HG03565 (cell line): ENCODE measurements around the gene ECEL1.

ENCODE experiments used
- ATAC-seq: cut with Tn5 transposase; IDR thresholded peaks from one replicate; pipeline ENCODE4 v1.9.1; 2021; ENCODE audit warnings: mild to moderate bottlenecking, moderate library complexity; ENCODE audit not compliant: unreplicated experiment

The ECEL1 gene

GRCh38 chr2:232522623-232523401 lies 35.2 kb upstream of the ECEL1 start:
- no peak for ATAC-seq

- no peak for ATAC-seq
These were observed 34.5 kb upstream of the ECEL1 start for GRCh38 chr2:232521959-232522622.

GRCh38 chr2:232521098-232521497 lies 33.5 kb upstream of the ECEL1 start:
- ATAC-seq: no peak

GRCh38 chr2:232520489-232520888 lies 32.9 kb upstream of the ECEL1 start:
- no peak for ATAC-seq

GRCh38 chr2:232519581-232520438 lies 32.2 kb upstream of the ECEL1 start, which contains the start of gene PRSS56:
PRSS56 (plus strand) TSS chr2:232520388; CDS start chr2:232520599, 211 bp downstream.
- no peak for ATAC-seq

- ATAC-seq: no peak
These were observed 31.2 kb upstream of the ECEL1 start for GRCh38 chr2:232518844-232519243.

GRCh38 chr2:232516551-232516950 lies 28.9 kb upstream of the ECEL1 start:
- ATAC-seq: no peak

- ATAC-seq: no peak
These were observed 28.0 kb upstream of the ECEL1 start for GRCh38 chr2:232515639-232516038.

GRCh38 chr2:232513353-232513752 lies 25.7 kb upstream of the ECEL1 start:
- no peak for ATAC-seq

GRCh38 chr2:232512602-232513001 lies 25.0 kb upstream of the ECEL1 start:
- ATAC-seq: no peak

- no peak for ATAC-seq
These were observed 23.8 kb upstream of the ECEL1 start for GRCh38 chr2:232511336-232511890.

- no peak for ATAC-seq
These were observed 20.6 kb upstream of the ECEL1 start for GRCh38 chr2:232508251-232508650.

GRCh38 chr2:232506709-232507108 lies 19.1 kb upstream of the ECEL1 start:
- ATAC-seq: no peak

GRCh38 chr2:232505856-232506255 lies 18.2 kb upstream of the ECEL1 start:
- no peak for ATAC-seq

GRCh38 chr2:232504438-232504837 lies 16.8 kb upstream of the ECEL1 start:
- no peak for ATAC-seq

GRCh38 chr2:232503809-232504323 lies 16.2 kb upstream of the ECEL1 start:
- ATAC-seq: no peak

- ATAC-seq: no peak
These were observed 15.5 kb upstream of the ECEL1 start for GRCh38 chr2:232502911-232503808.

GRCh38 chr2:232502511-232502910 lies 14.9 kb upstream of the ECEL1 start:
- ATAC-seq: no peak

GRCh38 chr2:232501794-232502390 lies 14.3 kb upstream of the ECEL1 start:
- ATAC-seq: no peak
